ENCODE measurements around the gene MME.
A peak's percentile ranks its signal among the peaks of the same experiment; 100 is the strongest.
"Not testable (repeated sequence)": the region's sequence is repeated elsewhere in the genome, so short reads cannot be mapped to it uniquely, and the experiment has no call there.

The MME gene

DNA sequence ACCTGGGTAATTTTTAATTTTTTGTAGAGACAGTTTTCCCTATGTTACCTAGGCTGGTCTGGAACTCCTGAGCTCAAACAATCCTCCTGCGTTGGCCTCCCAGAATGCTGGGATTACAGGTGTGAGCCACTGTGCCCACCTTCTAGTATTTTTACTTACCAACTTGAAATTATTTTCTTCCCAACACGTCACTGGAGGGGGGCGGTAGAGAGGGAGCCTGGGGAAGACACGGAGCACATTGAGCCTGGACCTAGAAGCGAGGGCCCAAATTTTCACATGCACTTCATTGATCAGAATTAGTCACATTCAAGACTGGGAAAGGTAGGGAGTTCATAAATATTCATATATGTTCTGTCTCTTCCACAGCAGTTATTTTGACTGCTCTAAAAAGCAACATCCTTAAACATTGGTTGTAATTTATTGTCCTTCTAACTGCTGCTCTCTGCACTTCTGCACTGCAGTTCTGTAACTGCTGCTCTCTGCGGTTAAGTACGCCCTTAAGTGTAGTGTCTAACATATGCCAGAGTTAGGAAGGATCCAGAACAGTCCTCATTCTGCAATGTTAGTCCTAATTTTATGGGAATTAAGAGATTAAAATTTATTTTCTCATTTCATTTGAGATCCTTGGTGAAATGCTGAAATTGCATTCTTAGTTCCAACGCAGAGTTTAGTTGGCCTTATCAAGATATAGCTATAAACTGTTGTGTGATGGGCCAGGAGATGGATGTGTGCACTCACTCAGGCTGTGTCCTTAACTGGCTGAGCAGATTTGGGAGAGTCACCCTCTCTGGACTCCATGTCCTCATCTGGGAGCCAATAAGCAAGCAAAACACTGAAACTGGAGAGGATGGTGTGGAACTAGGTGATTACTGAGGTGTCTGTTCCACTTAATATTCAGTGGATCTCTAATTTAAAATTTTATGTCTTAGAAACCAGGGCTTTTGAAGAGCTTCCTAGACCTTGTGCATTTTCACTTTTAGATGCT lies 115.1 kb downstream of the MME start:
- DNase-seq (ENCODE audit: low read depth), result no peak

DNA sequence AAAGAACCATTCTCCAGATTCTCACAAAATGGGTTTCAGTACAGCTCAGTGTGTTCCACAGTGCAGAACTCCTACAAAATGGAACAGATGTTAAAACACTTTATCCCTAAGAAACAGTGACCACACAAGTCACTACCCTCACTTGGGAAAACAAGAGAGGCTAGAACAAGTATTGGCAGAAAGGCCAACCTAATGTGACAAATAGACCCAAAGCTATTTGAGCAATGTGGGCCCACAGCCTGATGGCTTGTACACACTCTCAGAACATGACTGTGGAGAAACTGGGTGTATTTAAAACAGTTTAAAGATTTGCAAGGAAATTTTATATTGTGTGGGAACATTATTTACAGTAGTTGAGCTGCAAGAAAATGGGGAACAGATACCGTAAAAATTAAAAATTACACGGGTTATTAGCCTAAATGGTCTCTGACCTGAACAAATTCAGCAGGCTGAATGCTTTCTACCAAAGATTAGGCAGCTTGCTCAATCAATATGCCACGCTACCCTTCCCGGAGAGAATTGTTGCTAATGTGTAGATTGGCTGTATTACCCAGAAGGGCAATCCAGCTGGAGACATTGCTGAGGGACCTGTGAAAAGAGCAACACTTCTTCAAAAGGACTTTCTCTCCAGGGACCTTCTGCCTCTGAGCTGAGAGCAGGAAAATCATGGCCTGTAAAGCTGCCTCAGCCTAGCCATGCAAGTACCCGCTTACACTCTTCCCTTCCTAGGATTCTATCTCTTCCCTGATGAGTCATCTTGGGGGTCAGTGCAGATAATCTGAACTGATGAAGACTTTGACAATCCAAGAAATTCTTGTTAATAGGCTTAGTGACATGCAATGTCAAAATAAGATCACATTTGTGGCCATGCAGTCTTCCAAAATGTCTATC lies 116.3 kb downstream of the MME start:
- DNase-seq (ENCODE audit: low read depth), result no peak

DNA sequence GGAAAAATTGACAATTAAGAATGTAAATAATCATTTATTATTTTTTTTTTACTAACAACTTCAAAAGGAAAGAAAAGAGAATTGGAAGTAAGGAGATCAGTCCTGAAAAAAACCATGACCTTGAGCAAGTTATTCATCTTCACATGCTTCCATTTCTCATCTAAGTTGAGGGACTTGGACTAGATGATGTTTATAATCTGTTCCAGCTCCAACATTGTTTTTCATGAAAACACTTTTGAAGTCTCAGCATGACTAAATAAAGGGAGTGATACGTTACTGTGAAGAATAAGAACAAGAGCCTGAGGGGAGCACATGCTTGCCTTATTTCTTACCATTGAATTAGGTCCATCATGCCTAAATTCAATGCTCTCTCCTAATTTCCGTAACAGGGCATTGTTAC lies 117.7 kb downstream of the MME start:
- no peak for DNase-seq (ENCODE audit: low read depth)

DNA sequence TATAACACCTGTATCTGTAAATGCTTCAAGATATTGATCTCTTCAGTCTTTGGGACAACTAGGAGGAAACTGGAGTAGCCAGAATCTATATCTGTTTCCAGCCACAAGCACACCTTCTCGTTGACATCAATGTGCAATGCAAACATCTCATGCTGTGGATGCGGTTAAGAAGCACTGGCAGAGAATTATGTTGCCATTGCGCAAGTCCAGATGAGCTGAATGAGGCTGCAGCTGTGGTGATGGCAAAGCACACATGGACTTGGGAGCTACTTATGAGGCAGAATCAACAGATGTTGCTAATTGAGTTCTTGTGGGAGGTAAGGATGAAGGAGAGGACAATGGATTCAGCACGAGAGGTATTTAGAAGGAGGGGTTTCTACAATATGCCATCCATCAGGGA lies 122.5 kb downstream of the MME start:
- peak; percentile 15 for DNase-seq (ENCODE audit: low read depth)

DNA sequence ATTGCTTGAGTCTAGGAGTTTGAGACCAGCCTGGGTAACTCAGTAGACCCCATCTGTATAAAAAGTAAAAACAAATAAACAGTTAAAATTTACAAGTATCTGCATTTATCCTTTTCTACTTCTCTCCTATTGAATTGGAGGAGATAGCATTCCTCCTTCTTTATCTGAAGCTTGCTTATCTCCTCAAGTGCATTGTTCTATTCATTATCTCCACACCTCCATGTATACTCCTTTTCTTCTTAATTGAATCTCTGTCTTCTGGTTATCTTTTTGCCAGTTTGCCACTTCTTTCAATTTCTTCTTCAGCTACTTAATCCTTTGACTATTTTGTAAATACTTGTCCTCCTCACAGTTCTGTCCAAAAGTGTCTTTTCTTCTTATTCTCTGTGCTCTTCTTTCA lies 124.7 kb downstream of the MME start:
- DNase-seq (ENCODE audit: low read depth), result no peak

DNA sequence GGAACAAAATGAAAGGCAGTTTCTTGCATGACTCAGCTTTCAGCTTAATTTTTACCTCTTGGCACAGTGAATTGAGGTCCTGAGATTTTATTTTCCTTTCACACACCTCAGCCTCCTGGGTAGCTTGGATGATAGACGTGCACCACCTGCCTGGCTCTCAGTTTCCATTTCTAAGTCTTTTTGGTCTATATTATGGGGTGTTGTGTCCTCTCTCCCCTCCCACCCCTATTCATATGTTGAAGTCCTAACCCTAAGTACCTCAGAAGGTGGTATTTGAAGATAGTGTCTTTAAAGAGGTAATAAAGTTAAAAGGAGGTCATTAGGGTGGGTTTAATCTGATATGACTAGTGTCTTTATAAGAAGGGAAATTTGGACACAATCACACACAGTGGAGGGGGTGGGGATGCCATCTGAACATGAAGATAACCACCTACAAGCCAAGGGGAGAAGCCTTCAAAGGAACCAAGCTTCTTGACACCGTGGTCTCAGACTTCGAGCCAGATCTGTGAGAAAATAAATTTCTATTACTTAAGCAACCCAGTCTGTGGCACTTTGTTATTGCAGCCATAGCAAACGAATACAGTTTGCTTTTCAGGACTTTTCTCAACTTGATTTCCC lies 128.2 kb downstream of the MME start:
- DNase-seq (ENCODE audit: low read depth), result no peak

DNA sequence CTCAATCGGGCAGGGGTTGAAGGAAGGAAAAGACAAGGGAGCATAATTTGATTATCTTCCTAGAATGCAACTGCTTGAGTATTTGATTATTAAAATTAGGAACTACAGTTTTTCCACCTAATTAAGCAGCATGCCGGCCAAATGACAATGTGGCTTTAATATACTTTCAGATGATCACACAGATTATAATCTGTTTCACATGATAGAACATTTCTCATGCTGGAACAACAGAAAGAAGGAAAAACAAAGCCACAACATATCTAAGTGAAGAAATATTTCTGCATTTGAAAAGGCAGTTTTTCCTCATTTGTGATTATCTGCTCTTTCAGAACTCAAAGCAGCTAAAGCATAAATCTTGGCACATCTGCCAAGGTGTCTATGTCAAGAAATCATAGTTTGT lies 130.6 kb downstream of the MME start:
- DNase-seq (ENCODE audit: low read depth), result no peak

DNA sequence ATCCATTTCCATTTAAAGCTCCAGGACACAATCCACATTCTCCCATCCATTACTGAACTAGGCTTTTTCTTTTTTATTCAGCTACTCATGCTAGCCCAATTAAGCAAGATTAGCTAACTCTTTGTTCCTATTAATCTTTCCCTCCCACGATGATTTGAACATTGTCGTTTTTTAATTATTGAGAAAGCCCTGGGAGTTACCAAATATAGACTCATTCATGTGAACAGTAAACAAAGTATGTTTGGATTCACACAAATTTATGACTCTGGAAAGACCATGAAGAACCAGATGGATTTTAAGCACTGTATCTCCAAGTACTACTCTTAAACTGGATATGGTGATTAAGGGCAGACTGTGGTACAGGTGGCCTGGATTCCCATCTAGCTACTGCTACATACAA lies 131.1 kb downstream of the MME start:
- no peak for DNase-seq (ENCODE audit: low read depth)

DNA sequence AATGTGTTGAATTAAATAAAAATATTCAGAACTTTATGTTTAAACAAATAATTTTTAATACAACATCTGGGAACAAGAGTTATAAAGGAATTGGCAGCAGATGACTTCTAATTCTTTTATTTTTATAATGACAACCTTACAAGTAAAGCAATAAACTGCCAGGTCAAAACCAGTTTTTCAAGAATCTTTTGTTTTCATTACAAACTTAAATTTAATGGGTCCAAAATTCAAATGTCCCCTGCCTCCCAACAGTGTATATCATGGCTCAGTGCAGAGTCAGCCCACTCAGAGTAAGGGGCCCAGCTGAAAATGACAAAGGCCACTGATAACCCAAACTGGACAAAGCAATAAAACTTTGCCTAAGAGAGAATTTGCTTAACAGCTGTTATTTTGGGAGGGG lies 131.8 kb downstream of the MME start:
- DNase-seq (ENCODE audit: low read depth), result no peak

DNA sequence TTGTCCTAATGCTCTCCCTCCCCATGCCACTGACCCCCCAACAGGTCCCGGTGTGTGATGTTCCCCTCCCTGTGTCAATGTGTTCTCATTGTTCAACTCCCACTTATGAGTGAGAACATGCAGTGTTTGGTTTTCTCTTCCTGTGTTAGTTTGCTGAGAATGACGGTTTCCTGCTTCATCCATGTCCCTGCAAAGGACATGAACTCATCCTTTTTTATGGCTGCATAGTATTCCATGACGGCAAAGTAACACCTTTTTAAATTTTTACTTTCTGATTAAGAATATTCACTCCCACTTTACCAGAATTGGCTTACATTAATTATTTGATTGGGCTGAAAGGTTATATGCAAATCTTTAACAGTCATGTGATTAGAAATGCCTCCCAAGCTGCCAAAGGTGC lies 135.9 kb downstream of the MME start:
- not testable (repeated sequence) for DNase-seq (ENCODE audit: low read depth)

DNA sequence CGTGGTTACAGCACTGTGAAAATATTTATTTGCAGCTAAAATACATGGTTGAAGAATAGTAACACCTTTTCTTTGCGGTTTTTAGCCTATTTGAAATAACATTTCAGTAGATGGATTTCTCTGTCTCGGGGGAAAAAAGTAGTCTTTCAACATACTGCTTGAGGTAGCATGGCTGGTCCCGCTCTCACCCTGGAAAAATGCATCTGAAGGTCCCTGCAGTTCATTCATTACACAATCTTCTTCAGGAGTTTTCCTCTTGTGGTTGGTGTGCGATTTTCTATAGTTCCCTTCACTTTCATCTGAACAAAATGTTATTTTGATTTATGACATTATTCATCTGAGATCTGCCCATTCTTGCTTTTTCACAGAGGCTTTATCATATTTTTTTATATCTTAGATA lies 137.5 kb downstream of the MME start:
- DNase-seq (ENCODE audit: low read depth), result peak; percentile 25

DNA sequence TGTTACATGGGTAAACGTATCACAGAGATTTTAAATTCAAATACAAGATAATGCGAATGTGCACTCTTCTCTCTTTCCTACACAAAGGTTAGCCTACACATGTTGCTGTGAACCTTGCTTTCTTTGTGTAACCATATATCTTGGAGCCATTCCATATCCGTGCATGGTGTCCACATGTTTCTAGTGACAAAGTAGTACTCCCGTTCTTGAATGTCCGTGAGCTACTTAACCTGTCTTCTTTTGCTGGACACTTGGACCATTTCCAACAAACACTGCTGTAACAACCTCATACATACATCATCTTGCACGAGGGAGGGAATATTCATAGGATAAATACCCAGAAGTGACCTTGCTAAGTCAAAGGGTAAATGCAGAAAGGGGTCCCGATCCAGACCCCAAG lies 138.3 kb downstream of the MME start:
- no peak for DNase-seq (ENCODE audit: low read depth)

DNA sequence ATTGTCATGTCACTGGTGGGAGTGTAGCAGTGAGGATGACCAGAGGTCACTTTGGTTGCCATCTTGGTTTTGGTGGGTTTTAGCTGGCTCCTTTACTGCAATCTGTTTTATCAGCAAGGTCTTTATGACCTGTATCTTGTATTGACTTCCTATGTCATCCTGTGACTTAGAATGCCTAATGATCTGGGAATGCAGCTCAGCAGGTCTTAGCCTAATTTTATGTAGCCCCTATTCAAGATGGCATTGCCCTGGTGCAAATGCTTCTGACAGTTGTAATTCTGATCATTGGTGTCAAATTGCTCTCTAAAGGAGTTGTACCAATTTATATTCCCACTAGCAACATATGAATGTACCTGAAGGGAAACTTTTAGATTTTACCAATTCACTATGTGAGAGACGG lies 139.0 kb downstream of the MME start:
- no peak for DNase-seq (ENCODE audit: low read depth)

DNA sequence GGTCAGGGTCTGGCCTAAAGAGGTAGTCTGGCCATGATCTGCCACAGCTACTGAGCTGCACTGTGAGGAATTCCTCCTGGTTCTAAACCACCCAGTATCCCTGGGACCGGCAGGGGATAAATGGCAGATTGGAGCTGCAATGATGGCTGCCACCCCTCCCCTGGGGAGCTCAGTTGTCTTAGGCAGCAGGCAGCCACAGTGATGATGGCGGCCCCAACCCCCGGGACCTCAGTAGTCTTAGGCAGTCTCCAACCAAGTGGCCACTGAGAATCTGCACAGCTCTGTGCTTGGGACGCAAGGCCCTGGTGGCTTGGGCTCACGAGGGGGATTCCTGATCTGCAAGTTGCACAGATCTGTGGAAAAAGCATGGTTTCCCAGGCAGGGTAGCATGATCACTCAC lies 145.3 kb downstream of the MME start:
- no peak for DNase-seq (ENCODE audit: low read depth)

DNA sequence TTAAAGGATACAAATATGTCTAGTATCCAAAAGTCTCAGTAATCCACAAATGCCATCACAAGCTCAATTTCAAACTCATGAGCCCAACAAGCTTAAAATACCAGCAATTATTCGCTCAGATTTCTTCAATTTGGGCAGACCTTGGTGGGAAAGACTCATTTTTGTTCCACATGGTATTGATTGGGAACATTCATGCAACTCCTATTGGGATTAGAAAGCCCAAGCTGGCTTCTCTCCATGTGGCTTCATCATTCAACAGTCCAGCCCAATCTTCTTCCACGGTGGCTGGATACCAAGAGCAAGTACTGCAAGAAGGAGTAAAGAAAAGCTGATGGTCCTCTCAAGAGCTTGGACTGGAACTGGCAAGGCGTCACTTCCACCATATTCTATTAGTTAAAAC lies 147.0 kb downstream of the MME start:
- no peak for DNase-seq (ENCODE audit: low read depth)

DNA sequence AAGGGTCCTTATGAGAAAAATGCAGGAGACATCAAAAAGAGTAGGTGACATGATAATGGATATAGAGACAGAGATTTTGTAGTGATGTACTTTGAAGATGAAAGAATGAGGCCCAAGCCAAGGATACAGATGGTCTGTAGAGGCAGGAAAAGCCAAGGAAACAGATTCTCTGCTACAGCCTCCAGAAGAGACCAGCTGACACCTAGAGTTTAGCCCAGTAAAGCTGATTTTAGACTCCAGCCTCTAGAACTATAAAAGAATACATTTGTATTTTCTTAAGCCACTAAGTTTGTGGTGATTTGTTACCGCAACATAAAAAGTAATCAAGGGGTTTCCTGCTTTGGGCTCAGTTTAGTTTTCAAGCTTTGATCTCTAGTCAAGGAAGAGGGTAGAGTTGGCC lies 148.6 kb downstream of the MME start:
- no peak for DNase-seq (ENCODE audit: low read depth)

DNA sequence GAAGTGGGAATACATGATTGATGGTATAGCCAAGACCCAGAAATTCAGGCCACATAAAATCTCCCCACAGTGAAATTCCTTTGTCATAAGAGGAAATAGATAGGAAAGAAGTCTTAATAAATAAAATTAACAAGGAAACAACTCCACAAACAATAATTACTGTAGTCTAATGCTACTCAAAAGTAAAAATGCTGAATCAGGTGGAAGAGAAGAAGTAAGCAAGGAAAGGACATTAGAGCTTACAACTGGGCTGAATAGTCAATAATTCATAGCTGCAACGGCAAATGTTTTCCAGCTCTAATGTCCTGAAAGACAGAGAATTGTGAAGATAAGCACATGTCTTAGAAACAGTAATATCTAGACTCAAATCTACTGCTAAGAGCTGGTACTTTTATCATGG lies 149.0 kb downstream of the MME start:
- DNase-seq (ENCODE audit: low read depth), result no peak

DNA sequence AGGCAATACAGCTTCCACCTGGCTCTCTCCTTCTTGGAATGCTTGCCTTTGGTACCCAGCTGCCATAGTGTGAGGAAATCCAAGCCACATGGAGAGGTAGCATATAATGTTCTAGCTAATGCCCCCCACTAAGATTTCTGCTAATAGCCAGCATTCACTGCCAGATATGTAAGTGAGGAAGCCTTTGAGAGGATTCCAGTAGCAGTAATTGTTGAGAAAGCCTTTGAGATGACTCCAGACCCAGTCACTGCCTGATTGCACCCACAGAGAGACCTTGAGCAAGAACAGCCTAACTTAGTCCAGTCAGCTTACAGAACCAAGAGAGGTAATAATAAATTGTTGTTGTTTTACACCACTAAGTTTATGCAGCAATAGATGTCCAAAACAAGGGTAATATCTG lies 150.3 kb downstream of the MME start:
- peak; percentile 80 for DNase-seq (ENCODE audit: low read depth)

DNA sequence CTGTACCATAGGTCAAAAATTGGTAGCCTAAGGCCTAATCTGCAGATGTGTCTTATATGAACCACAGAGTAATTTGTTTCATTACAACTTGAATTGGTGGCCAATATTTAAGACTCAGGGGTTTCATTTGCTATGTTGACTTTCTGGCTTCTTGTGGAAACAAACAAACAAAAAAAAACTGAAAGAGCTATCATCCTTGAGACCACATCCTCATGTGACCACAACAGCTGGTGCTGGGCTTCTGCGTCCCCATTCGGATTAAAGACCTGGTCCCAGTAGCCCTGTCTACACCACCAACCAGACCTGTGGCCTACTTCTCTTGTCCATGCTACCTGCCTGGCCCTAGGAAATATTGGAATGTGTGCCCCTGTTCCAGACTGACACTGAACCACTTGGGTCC lies 151.7 kb downstream of the MME start:
- no peak for DNase-seq (ENCODE audit: low read depth)

DNA sequence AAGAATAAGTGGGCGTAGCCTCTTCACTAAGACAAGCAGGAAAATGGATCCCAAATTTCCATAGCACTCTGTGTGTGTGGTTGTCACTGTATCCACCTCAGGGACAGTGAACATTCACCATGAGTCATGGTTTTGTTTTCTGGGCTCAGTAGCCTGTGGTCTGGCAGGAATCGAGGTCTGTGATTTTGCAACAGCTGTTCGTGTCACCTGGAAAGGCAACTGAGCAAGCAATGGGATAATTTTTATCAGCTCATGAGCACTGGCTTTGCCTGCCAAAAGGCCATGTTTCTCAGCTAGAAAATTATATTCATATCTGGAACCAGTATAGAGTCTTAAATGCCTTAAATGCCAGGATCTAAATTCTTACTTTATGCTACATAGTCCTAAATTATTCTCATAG lies 152.5 kb downstream of the MME start:
- peak; percentile 95 for DNase-seq (ENCODE audit: low read depth)

DNA sequence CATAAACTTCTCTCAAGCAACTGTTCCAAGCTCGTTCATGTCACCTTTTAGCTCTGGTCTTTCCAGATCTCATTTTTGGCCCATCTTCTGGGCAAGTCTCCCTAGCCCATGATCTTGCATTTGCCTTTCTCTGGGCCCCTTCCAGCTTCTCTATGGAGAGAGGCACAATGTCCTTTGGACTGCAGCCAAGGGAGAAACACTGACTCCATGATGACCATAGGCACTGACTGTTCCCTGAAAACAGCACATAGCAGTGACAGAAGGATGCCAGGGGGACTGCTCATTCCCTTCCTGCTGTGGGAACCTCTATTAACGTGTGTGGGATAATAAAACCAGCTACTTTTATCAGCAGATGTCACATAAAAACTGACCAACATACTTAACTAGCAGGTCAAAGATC lies 153.1 kb downstream of the MME start:
- DNase-seq (ENCODE audit: low read depth), result peak; percentile 66
